Measurements from ENCODE around the gene EOLA2.

DNA sequence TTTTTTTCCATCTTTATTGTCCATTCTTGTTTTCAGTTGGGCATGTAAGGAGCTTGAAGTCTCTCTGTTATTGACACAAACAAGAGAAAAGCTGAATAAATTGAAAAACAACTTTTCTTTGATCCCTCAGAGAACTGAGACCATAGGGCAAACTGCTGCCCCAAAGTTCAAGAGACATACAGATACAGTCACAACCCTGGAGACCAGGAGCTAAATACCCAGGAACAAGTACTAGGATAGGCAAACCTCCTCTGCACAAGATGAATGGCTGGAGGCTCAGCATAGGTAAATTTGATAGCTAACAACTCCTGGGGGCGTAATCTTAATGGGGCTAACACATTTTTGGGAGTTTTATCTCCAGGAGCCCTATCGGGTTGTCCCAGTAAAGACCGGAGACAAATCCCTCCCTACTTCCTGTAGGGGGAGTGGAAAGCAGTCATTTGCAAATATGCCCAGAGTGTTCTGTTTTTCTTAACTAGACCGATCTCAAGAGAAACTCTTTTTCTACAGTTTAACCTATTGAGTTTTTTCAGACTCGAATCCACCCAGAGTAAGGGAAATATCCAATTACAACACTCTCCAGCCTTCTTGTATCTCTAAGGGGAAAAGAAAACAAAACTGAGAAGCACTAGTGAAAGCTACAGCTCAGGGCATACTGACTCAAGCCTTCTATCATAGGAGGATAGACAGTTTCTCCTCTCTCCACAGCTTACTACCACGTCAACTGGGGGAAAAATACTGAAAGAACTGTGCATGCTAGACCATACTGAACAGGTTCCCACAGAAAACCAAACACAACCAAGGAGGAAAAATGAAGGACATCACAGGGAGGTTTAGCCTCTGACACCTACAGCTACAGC lies 34.2 kb downstream of the EOLA2 start:
- TF ChIP-seq POLR2A (IDR thresholded peaks at IDR 0.05) (no peak), EP300 (IDR thresholded peaks at IDR 0.05) (no peak)
- TF ChIP-seq, protein P1, sequence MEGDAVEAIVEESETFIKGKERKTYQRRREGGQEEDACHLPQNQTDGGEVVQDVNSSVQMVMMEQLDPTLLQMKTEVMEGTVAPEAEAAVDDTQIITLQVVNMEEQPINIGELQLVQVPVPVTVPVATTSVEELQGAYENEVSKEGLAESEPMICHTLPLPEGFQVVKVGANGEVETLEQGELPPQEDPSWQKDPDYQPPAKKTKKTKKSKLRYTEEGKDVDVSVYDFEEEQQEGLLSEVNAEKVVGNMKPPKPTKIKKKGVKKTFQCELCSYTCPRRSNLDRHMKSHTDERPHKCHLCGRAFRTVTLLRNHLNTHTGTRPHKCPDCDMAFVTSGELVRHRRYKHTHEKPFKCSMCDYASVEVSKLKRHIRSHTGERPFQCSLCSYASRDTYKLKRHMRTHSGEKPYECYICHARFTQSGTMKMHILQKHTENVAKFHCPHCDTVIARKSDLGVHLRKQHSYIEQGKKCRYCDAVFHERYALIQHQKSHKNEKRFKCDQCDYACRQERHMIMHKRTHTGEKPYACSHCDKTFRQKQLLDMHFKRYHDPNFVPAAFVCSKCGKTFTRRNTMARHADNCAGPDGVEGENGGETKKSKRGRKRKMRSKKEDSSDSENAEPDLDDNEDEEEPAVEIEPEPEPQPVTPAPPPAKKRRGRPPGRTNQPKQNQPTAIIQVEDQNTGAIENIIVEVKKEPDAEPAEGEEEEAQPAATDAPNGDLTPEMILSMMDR (IDR thresholded peaks at IDR 0.05): no peak

All from tibial nerve (tissue), 4 donors.